Keratinocyte (primary cell): ENCODE measurements around the gene ZMYND19. TPM values are rescaled to one million over a fixed set of nuclear protein-coding genes. Genes with fewer than 3 reads are reported as not detected.

Source experiments
- DNase-seq: peaks from one replicate; pipeline ENCODE4 v3.0.0-alpha.2; 2011; ENCODE audit warnings: low read depth, missing footprints, low spot score
- FAIRE-seq: peaks from 2 replicates; lab custom pipeline; 2011; peaks lifted over from hg19 to GRCh38; lab: Jason Lieb, UNC
- H2AFZ ChIP-seq: 2 replicates; pipeline ENCODE4 v1.6.0; 2012; ENCODE audit warnings: low read length, control low read depth, inconsistent platforms; ENCODE audit not compliant: control insufficient read depth
- H3K27ac ChIP-seq: 2 replicates; pipeline ENCODE4 v1.5.1; 2011; ENCODE audit warnings: low read length; ENCODE audit not compliant: control insufficient read depth, insufficient read depth
- H3K27me3 ChIP-seq: 3 replicates; pipeline ENCODE4 v1.6.0; 2011; ENCODE audit warnings: low read length; ENCODE audit not compliant: control insufficient read depth, insufficient read depth; ENCODE audit errors: extremely low read depth
- H3K36me3 ChIP-seq, 2 experiments: 2 replicates in 1 of 2; 3 replicates in 1 of 2; pipeline ENCODE4 v1.5.1; 2011; ENCODE audit warnings: low read length in 2 of 2, mild to moderate bottlenecking in 1 of 2; ENCODE audit not compliant: control insufficient read depth in 2 of 2, insufficient read depth in 2 of 2; ENCODE audit errors: extremely low read depth in 1 of 2
- H3K4me1 ChIP-seq: 3 replicates; pipeline ENCODE4 v1.5.1; 2011; ENCODE audit warnings: low read length; ENCODE audit not compliant: control insufficient read depth, insufficient read depth; ENCODE audit errors: extremely low read depth
- H3K4me2 ChIP-seq: 3 replicates; pipeline ENCODE4 v1.6.0; 2011; ENCODE audit warnings: low read depth, low read length; ENCODE audit not compliant: control insufficient read depth, insufficient read depth; ENCODE audit errors: extremely low read depth
- H3K4me3 ChIP-seq, 3 experiments: fragments of 200-600 bp in 1 of 3; sonication (generic) in 1 of 3; 2 replicates in 2 of 3; 3 replicates in 1 of 3; pipeline ENCODE4 v1.5.1; 2011 to 2016; ENCODE audit warnings: low read length in 3 of 3, mild to moderate bottlenecking in 3 of 3, control low read depth in 2 of 3, inconsistent platforms in 1 of 3, low read depth in 1 of 3, mixed read lengths in 1 of 3, mixed run types in 1 of 3, moderate library complexity in 1 of 3; ENCODE audit not compliant: control insufficient read depth in 2 of 3, insufficient read depth in 2 of 3; ENCODE audit errors: extremely low read depth in 1 of 3
- H3K79me2 ChIP-seq: 2 replicates; pipeline ENCODE4 v1.6.0; 2012; ENCODE audit warnings: low read length; ENCODE audit not compliant: control insufficient read depth, insufficient read depth
- H3K9ac ChIP-seq: 3 replicates; pipeline ENCODE4 v1.6.0; 2011; ENCODE audit warnings: low read length; ENCODE audit not compliant: control insufficient read depth, insufficient read depth; ENCODE audit errors: extremely low read depth
- H3K9me1 ChIP-seq: 3 replicates; pipeline ENCODE4 v1.6.0; 2011; ENCODE audit warnings: low read length; ENCODE audit not compliant: control insufficient read depth, insufficient read depth; ENCODE audit errors: extremely low read depth
- H3K9me3 ChIP-seq: 2 replicates; pipeline ENCODE4 v1.5.1; 2012; ENCODE audit warnings: low read depth, low read length; ENCODE audit not compliant: control insufficient read depth
- H4K20me1 ChIP-seq: 3 replicates; pipeline ENCODE4 v1.6.0; 2011; ENCODE audit warnings: low read length; ENCODE audit not compliant: control insufficient read depth, insufficient read depth; ENCODE audit errors: extremely low read depth
- CTCF ChIP-seq, 3 experiments: IDR thresholded peaks in 1 of 3; conservative IDR thresholded peaks in 1 of 3; optimal IDR thresholded peaks in 1 of 3; 2 replicates in 2 of 3; 3 replicates in 1 of 3; pipeline versions ENCODE3 to v1.5.1; 2011; ENCODE audit warnings: low read length in 3 of 3, mild to moderate bottlenecking in 3 of 3, moderate library complexity in 2 of 3, control low read depth in 1 of 3, inconsistent platforms in 1 of 3; ENCODE audit not compliant: insufficient read depth in 2 of 3; ENCODE audit errors: extremely low read depth in 1 of 3
- EZH2 ChIP-seq: IDR thresholded peaks from one replicate; pipeline ENCODE4 v1.6.1; 2012; ENCODE audit warnings: inconsistent platforms, mild to moderate bottlenecking, low read length, moderate library complexity
- dilution Hi-C: fragments of 300-500 bp; cut with MboI; formaldehyde crosslinking; loops from one replicate; pipeline ENCODE4 v1.7.0; 2020; ENCODE audit warnings: low sequenced_read_pairs; ENCODE audit not compliant: extremely low pct_ligation_motif_present
- polyA plus RNA-seq, 5 experiments: library from polyadenylated mRNA; depleted of rRNA in 3 of 5; stranded (reverse) in 3 of 5; stranded (forward) in 1 of 5; unstranded in 1 of 5; fragments of >200 nt; gene quantifications; 1 replicate in 1 of 5; 2 replicates in 3 of 5; 3 replicates in 1 of 5; pipeline versions ENCODE4 v1.2.1 to v1.2.3, GENCODE V29; 2011 to 2012; ENCODE audit warnings: missing spikeins in 2 of 5, low read depth in 1 of 5, low replicate concordance in 1 of 5

The ZMYND19 gene
- polyA plus RNA-seq, 1 donor (not counting 4 experiments of a cell fraction or from before 2014, with no cell fraction given): 25.8 TPM

GRCh38 chr9:137619240-137620047 is 29.1 kb upstream of the ZMYND19 start:
- peak overlapping the region; percentile 70 for H3K27ac ChIP-seq
- peaks cover 31% of the 10 kb centered on the region for H3K4me1 ChIP-seq
- H3K79me2 ChIP-seq: peaks cover 81% of the 10 kb centered on the region
- H3K27me3 ChIP-seq: no peaks in the 10 kb centered on the region
- dilution Hi-C loops: no loop called here
- H3K9ac ChIP-seq: peak overlapping the region; percentile 88
- peaks cover 3% of the 10 kb centered on the region for H4K20me1 ChIP-seq
- FAIRE-seq (no peak), DNase-seq (no peak)
- H3K9me1 ChIP-seq: no peaks in the 10 kb centered on the region
- no peaks in the 10 kb centered on the region for H3K9me3 ChIP-seq
- H3K4me2 ChIP-seq: peak overlapping the region; percentile 100
- TF ChIP-seq CTCF (optimal IDR thresholded peaks at IDR 0.05 in 1 of 3, IDR thresholded peaks at IDR 0.05 in 1 of 3, conservative IDR thresholded peaks at IDR 0.05 in 1 of 3; ENCODE audit: extremely low read depth in 1 of 3, insufficient read depth in 2 of 3, low read length in 3 of 3) (no peak), EZH2 (no peak)
- H3K4me3 ChIP-seq: peak overlapping the region; percentile 76 to 98 (median 97)
- H2AFZ ChIP-seq: peak overlapping the region; percentile 13
- peaks cover 13 to 19% of the 10 kb centered on the region in 2 experiments for H3K36me3 ChIP-seq

GRCh38 chr9:137618105-137619067 is 28.1 kb upstream of the ZMYND19 start, which contains the start of gene EHMT1:
Gene EHMT1 (plus strand): TSS chr9:137619005. CDS start chr9:137619029, 24 bp downstream.
- H3K9me1 ChIP-seq: no peaks in the 10 kb centered on the region
- H3K79me2 ChIP-seq: peaks cover 81% of the 10 kb centered on the region
- DNase-seq (no peak), FAIRE-seq (no peak)
- H3K9me3 ChIP-seq: no peaks in the 10 kb centered on the region
- dilution Hi-C loops: no loop called here
- no peaks in the 10 kb centered on the region for H3K27me3 ChIP-seq
- peak within 1 kb of the TSS; percentile 56 for H2AFZ ChIP-seq
- H3K4me3 ChIP-seq: peak within 1 kb of the TSS; percentile 82 to 98 (median 97)
- H3K36me3 ChIP-seq: peaks cover 15 to 24% of the 10 kb centered on the region in 2 experiments
- H3K4me2 ChIP-seq: peak within 1 kb of the TSS; percentile 100
- peak within 1 kb of the TSS; percentile 82 for H3K27ac ChIP-seq
- peak within 1 kb of the TSS; percentile 91 for H3K9ac ChIP-seq
- peaks cover 3% of the 10 kb centered on the region for H4K20me1 ChIP-seq
- TF ChIP-seq EZH2 (no peak), CTCF (optimal IDR thresholded peaks at IDR 0.05 in 1 of 3, IDR thresholded peaks at IDR 0.05 in 1 of 3, conservative IDR thresholded peaks at IDR 0.05 in 1 of 3; ENCODE audit: extremely low read depth in 1 of 3, insufficient read depth in 2 of 3, low read length in 3 of 3) (peak in 1 of 3 experiments; percentile 19)
- H3K4me1 ChIP-seq: peaks cover 35% of the 10 kb centered on the region
